Progenitor cell of endocrine pancreas (in vitro differentiated cells): ENCODE measurements around the gene UBE2L3. TPM values are rescaled to one million over a fixed set of nuclear protein-coding genes. Genes with fewer than 3 reads are reported as not detected.
"Not testable (repeated sequence)": the region's sequence is repeated elsewhere in the genome, so short reads cannot be mapped to it uniquely, and the experiment has no call there.

Experiments
- DNase-seq: peaks from one replicate; pipeline ENCODE4 v3.0.0; 2021; ENCODE audit warnings: low spot score; ENCODE audit not compliant: unreplicated experiment
- H3K27ac Mint-ChIP-seq: 2 replicates; pipeline ENCODE4 v1.8.0; 2021; ENCODE audit warnings: mild to moderate bottlenecking, moderate library complexity, mixed read lengths
- H3K27me3 Mint-ChIP-seq: 2 replicates; pipeline ENCODE4 v1.8.0; 2021; ENCODE audit warnings: mixed read lengths
- H3K36me3 Mint-ChIP-seq: 2 replicates; pipeline ENCODE4 v1.8.0; 2022; ENCODE audit warnings: mixed read lengths; ENCODE audit not compliant: insufficient read depth
- H3K4me1 Mint-ChIP-seq: 2 replicates; pipeline ENCODE4 v1.8.0; 2021; ENCODE audit warnings: low read depth, mixed read lengths
- H3K4me3 Mint-ChIP-seq: 2 replicates; pipeline ENCODE4 v1.8.0; 2021; ENCODE audit warnings: low read depth, mild to moderate bottlenecking, moderate library complexity, mixed read lengths
- H3K9me3 Mint-ChIP-seq: 2 replicates; pipeline ENCODE4 v1.8.0; 2021; ENCODE audit warnings: low read depth, mixed read lengths
- total RNA-seq: library from RNA; stranded (reverse); gene quantifications from 2 replicates; pipeline ENCODE4 v1.2.1, GENCODE V29; 2021
- TF ChIP-seq, protein P1 (sequence below): fragments of 200-600 bp; sonication (generic); IDR thresholded peaks from one replicate; pipeline ENCODE4 v1.5.0; 2021; ENCODE audit warnings: antibody characterized with exemption, mild to moderate bottlenecking; ENCODE audit not compliant: unreplicated experiment

The UBE2L3 gene
- total RNA-seq, 1 donor from 2014 or later: 67.4 TPM

DNA sequence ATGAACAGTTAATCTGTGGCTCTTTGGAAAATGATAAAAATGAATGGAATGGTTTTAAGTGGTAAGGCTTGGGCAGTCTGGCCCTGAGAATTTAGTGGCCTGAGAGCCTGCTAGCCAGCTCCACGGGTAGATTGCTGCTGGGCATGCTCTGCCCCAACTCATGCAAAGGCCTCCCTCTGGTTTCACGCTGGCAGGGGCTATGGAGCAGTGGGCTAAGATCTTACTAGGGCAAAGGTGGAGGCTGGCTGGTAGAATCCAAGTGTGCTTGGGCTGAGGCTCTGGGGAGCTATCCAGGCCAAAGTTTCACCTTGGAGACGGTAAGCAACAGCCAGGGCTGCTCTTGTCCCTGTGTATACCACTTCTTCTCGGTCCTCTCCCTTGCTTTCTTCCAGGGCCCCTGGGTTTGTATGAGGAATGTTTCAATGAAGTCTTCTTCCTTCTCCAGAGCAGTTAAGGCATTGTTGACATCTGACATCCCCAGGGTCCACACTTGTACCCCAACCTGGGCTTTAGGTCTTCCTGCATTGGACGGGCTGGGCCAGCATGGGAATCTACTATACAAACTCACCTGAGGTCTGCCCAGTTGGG, 27.4 kb downstream of the UBE2L3 start:
- no peak overlapping the region for H3K4me3 Mint-ChIP-seq
- H3K9me3 Mint-ChIP-seq: no peaks in the 10 kb centered on the region
- peaks cover 19% of the 10 kb centered on the region for H3K36me3 Mint-ChIP-seq
- H3K4me1 Mint-ChIP-seq: peaks cover 8% of the 10 kb centered on the region
- TF ChIP-seq, protein P1, sequence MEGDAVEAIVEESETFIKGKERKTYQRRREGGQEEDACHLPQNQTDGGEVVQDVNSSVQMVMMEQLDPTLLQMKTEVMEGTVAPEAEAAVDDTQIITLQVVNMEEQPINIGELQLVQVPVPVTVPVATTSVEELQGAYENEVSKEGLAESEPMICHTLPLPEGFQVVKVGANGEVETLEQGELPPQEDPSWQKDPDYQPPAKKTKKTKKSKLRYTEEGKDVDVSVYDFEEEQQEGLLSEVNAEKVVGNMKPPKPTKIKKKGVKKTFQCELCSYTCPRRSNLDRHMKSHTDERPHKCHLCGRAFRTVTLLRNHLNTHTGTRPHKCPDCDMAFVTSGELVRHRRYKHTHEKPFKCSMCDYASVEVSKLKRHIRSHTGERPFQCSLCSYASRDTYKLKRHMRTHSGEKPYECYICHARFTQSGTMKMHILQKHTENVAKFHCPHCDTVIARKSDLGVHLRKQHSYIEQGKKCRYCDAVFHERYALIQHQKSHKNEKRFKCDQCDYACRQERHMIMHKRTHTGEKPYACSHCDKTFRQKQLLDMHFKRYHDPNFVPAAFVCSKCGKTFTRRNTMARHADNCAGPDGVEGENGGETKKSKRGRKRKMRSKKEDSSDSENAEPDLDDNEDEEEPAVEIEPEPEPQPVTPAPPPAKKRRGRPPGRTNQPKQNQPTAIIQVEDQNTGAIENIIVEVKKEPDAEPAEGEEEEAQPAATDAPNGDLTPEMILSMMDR: no peak
- no peak for DNase-seq
- H3K27me3 Mint-ChIP-seq: no peaks in the 10 kb centered on the region
- H3K27ac Mint-ChIP-seq: peak overlapping the region; percentile 77

DNA sequence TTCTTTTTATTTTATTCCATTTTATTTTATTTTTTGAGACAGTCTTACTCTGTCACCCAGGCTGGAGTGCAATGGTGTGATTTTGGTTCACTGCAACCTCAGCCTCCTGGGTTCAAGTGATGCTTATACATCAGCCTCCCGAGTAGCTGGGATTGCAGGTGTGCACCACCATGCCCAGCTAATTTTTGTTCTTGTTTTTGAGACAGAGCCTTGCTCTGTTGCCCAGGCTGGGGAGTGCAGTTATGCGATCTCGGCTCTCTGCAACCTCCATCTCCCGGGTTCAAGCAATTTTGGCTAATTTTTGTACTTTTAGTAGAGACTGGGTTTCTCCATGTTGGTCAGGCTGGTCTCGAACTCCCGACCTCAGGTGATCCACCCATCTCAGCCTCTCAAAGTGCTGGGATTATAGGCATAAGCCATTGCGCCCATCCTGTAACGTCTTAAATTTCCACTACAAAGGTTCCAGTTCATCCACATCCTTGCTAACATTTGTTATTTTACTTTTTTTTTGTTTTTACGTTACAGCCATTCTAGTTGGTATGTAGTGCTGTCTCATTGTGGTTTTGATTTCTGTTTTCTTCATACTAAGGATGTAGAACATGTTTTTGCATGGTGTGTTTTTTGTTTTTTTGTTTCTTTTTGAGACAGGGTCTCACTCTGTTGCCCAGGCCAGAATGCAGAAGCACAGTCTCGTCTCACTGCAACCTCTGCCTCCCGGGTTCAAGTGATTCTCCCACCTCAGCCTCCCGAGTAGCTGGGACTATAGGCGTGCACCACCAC, 29.0 kb downstream of the UBE2L3 start:
- H3K9me3 Mint-ChIP-seq, DNase-seq, H3K27me3 Mint-ChIP-seq, H3K27ac Mint-ChIP-seq, H3K4me3 Mint-ChIP-seq: not testable (repeated sequence)
- peaks cover 10% of the 10 kb centered on the region for H3K4me1 Mint-ChIP-seq
- H3K36me3 Mint-ChIP-seq: peaks cover 19% of the 10 kb centered on the region

DNA sequence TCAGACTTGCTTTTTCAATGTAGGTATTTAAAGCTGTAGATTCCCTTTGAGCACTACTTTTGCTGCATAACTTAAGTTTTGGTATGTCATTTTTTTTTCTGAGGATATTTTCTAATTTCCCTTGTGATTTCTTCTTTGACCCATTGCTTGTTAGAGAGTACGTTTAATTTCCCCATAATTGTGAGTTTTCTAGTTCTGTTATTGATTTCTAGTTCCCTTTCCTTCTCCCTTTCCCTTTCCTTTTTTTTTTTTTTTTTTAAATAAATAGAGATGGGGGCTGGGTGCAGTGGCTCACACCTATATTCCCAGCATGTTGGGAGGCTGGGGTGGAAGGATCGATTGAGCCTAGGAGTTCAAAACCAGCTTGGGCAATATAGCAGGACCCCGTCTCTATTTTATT, 30.8 kb downstream of the UBE2L3 start:
- peaks cover 10% of the 10 kb centered on the region for H3K4me1 Mint-ChIP-seq

DNA sequence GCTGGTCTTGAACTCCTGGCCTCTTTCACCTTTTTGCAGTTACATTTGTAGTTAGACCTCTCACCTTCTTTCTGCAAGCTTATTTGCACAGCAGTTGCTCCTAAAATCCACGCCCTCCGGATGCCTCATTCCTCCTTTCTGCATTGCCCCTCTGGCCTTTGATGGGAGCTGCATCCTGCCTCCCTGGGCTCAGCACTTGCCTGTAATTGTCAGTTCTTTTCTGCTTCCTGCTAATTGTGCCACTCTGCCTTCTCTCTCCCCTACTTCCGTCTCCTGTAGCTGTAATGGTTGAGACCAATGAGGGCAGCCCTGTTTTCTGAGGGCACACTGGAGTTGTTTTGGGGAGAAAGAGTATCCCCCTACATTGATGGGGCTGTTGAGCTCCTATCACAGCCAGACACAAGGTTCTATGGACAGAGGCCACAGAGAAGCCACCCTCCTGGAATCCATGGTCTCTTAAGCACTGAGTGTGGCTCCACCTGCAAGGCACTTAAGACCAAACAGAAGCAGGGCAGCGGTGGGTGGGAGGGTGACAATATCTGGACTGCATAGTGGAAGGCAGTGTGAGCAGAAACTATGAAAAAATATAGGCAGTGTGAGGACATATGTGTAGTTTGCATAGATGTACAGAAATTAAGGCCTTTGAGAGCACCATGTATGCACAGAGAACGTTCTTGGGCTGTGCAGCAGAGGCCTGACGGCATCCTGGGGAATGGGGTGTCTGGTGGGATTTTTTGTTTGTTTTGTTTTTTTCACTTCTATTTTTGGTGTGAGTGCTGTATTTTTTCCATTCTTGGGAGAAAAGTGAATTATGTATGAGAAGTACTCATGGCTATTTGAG, 31.8 kb downstream of the UBE2L3 start:
- peaks cover 10% of the 10 kb centered on the region for H3K4me1 Mint-ChIP-seq
- TF ChIP-seq, protein P1: no peak
- no peak overlapping the region for H3K4me3 Mint-ChIP-seq
- H3K36me3 Mint-ChIP-seq: peaks cover 13% of the 10 kb centered on the region
- H3K27me3 Mint-ChIP-seq: no peaks in the 10 kb centered on the region
- H3K9me3 Mint-ChIP-seq: no peaks in the 10 kb centered on the region
- DNase-seq: no peak
- H3K27ac Mint-ChIP-seq: peak overlapping the region; percentile 75

More for the DNA sequence above, 30.8 kb downstream of the UBE2L3 start:
- peaks cover 18% of the 10 kb centered on the region for H3K36me3 Mint-ChIP-seq
- H3K4me3 Mint-ChIP-seq: no peak overlapping the region
- no peak for DNase-seq
- no peaks in the 10 kb centered on the region for H3K27me3 Mint-ChIP-seq
- no peaks in the 10 kb centered on the region for H3K9me3 Mint-ChIP-seq
- TF ChIP-seq, protein P1: no peak
- no peak overlapping the region for H3K27ac Mint-ChIP-seq

DNA sequence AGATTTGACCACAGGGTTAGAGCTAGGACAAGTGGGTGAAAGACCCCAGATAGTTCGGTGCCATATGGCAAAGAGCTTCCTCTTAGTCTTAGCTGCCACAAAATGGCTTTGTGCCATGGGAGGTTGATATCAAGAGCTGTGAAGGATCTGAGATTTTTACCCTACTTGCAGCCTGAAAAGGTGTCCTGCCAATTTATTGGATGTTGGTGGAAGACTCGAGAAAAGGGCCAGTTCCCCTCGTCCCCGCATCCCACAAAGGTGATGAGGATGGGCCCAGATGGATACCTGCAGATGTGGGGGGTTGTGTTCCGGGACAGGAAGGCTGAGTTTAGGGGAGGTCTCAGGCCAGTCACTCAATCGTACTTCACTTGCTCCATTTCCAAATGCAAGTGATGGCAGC, 35.1 kb downstream of the UBE2L3 start:
- Mint-ChIP-seq H3K9me3 (no peaks in the 10 kb centered on the region), H3K27ac (peak overlapping the region; percentile 46), H3K36me3 (peaks cover 2% of the 10 kb centered on the region), H3K4me1 (peaks cover 10% of the 10 kb centered on the region), H3K27me3 (no peaks in the 10 kb centered on the region), H3K4me3 (no peak overlapping the region)
- no peak for DNase-seq
- TF ChIP-seq, protein P1: no peak
